GM18526 (cell line): Measurements from ENCODE around the gene CCL28.

Experiments
- POLR2A ChIP-seq: IDR thresholded peaks from 3 replicates; pipeline ENCODE4 v1.6.1; 2011; ENCODE audit not compliant: insufficient read length; ENCODE audit errors: extremely low read depth

CCL28 gene

GRCh38 chr5:43412156-43412555 is at the start of gene CCL28:
Gene CCL28 (minus strand): TSS chr5:43412391. CDS start chr5:43412316, 75 bp downstream.
- TF ChIP-seq POLR2A, result no peak

- TF ChIP-seq POLR2A, result no peak
Observed at GRCh38 chr5:43461066-43461465, 48.9 kb upstream of the CCL28 start.

GRCh38 chr5:43456556-43456955 is 44.4 kb upstream of the CCL28 start:
- no peak for TF ChIP-seq POLR2A

- no peak for TF ChIP-seq POLR2A
Observed at GRCh38 chr5:43437062-43437660, 25.0 kb upstream of the CCL28 start.

- no peak for TF ChIP-seq POLR2A
Observed at GRCh38 chr5:43433382-43433781, 21.2 kb upstream of the CCL28 start.

- no peak for TF ChIP-seq POLR2A
Observed at GRCh38 chr5:43432486-43433375, 20.5 kb upstream of the CCL28 start.

- no peak for TF ChIP-seq POLR2A
Observed at GRCh38 chr5:43429706-43430105, 17.5 kb upstream of the CCL28 start.

- no peak for TF ChIP-seq POLR2A
Observed at GRCh38 chr5:43429016-43429415, 16.8 kb upstream of the CCL28 start.

- no peak for TF ChIP-seq POLR2A
Observed at GRCh38 chr5:43427306-43427705, 15.1 kb upstream of the CCL28 start.

GRCh38 chr5:43425983-43426382 is 13.8 kb upstream of the CCL28 start:
- no peak for TF ChIP-seq POLR2A

- no peak for TF ChIP-seq POLR2A
Observed at GRCh38 chr5:43422143-43422542, 10.0 kb upstream of the CCL28 start.

- no peak for TF ChIP-seq POLR2A
Observed at GRCh38 chr5:43421450-43422133, 9.4 kb upstream of the CCL28 start.

- no peak for TF ChIP-seq POLR2A
Observed at GRCh38 chr5:43420241-43420640, 8.1 kb upstream of the CCL28 start.

GRCh38 chr5:43418561-43418960 is 6.4 kb upstream of the CCL28 start:
- TF ChIP-seq POLR2A, result no peak

GRCh38 chr5:43416803-43417394 is 4.7 kb upstream of the CCL28 start:
- no peak for TF ChIP-seq POLR2A

GRCh38 chr5:43415935-43416802 is 4.0 kb upstream of the CCL28 start:
- no peak for TF ChIP-seq POLR2A
